ENCODE results near the gene CBX1. TPM values are rescaled to one million over a fixed set of nuclear protein-coding genes. Genes with fewer than 3 reads are reported as not detected.
A peak's percentile ranks its signal among the peaks of the same experiment; 100 is the strongest.
"Not testable (repeated sequence)": the region's sequence is repeated elsewhere in the genome, so short reads cannot be mapped to it uniquely, and the experiment has no call there.

Gene CBX1
- total and polyA plus RNA-seq, 5 donors = 29.2 to 37.9 (median 33.2) TPM

GRCh38 chr17:48072811-48073210 is 28.5 kb downstream of the CBX1 start:
- not testable (repeated sequence) for DNase-seq; ATAC-seq; H3K4me3 ChIP-seq (ENCODE audit: low read length); H3K27ac ChIP-seq (ENCODE audit: low read length); H3K4me1 ChIP-seq (ENCODE audit: control insufficient read depth, insufficient read depth, low read length); H3K27me3 ChIP-seq (ENCODE audit: control insufficient read depth, insufficient read depth); H3K9me3 ChIP-seq (ENCODE audit: control insufficient read depth, low read length)
- intact Hi-C loops (cut with DNase I) = loop anchor here in 2 of 4 donors (1.0 to 5.0 kb wide), 2 partner anchors 46 to 47 kb away; no protein-coding TSS in a partner anchor
- 93% methylated on average over 9 of the region's 9 CpGs for WGBS

- DNase-seq = no peak
- WGBS = 66% methylated on average over 2 of the region's 2 CpGs
- Histone ChIP-seq H3K9me3 (ENCODE audit: control insufficient read depth, low read length) (no peaks in the 10 kb centered on the region), H3K27ac (ENCODE audit: low read length) (no peak overlapping the region), H3K4me3 (ENCODE audit: low read length) (no peak overlapping the region), H3K27me3 (ENCODE audit: control insufficient read depth, insufficient read depth) (no peaks in the 10 kb centered on the region), H3K4me1 (ENCODE audit: control insufficient read depth, insufficient read depth, low read length) (no peaks in the 10 kb centered on the region)
- ATAC-seq = no peak
- intact Hi-C loops (cut with DNase I) = loop anchor here in 1 of 4 donors (5.0 kb wide), 1 partner anchor 44 kb away; no protein-coding TSS in a partner anchor
These were observed 29.6 kb downstream of the CBX1 start for GRCh38 chr17:48071654-48072053.

DNA sequence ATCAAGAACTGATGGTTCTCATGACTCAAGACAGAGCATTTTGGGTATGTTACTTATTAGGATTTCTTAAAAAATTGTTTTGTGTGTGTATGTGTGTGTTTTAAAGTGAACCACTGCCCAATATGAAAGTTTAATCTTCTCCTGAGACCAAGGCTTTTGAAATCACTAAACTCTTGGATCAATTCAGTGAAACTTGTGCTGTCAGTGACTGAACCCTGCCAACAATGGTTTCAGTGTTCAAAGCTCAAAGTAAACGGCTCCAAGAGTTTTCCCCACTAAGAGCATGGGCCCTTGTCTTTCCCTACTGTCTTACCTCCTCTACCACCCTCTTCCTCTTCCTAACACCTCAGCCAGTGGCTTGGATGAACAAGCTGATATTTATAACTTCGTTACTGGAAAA is 31.1 kb downstream of the CBX1 start:
- Histone ChIP-seq H3K4me1 (ENCODE audit: control insufficient read depth, insufficient read depth, low read length) (no peaks in the 10 kb centered on the region), H3K9me3 (ENCODE audit: control insufficient read depth, low read length) (no peaks in the 10 kb centered on the region), H3K27ac (ENCODE audit: low read length) (no peak overlapping the region)

GRCh38 chr17:48068491-48068961 is 32.8 kb downstream of the CBX1 start:
- no peak for ATAC-seq
- 64% methylated on average over 3 of the region's 3 CpGs for WGBS
- no peak overlapping the region for H3K4me3 ChIP-seq (ENCODE audit: low read length)
- peaks cover 8% of the 10 kb centered on the region for H3K4me1 ChIP-seq (ENCODE audit: control insufficient read depth, insufficient read depth, low read length)
- intact Hi-C loops (cut with DNase I) = no loop called here
- H3K27ac ChIP-seq (ENCODE audit: low read length) = peak overlapping the region; percentile 35
- H3K9me3 ChIP-seq (ENCODE audit: control insufficient read depth, low read length) = no peaks in the 10 kb centered on the region
- no peaks in the 10 kb centered on the region for H3K27me3 ChIP-seq (ENCODE audit: control insufficient read depth, insufficient read depth)
- no peak for DNase-seq

More for the DNA sequence above, 31.1 kb downstream of the CBX1 start:
- ATAC-seq (no peak), DNase-seq (no peak)
- H3K4me3 ChIP-seq (ENCODE audit: low read length) = no peak overlapping the region
- WGBS = 32% methylated on average over 2 of the region's 2 CpGs
- H3K27me3 ChIP-seq (ENCODE audit: control insufficient read depth, insufficient read depth) = no peaks in the 10 kb centered on the region
- intact Hi-C loops (cut with DNase I) = loop anchor here in 1 of 4 donors (5.0 kb wide), 1 partner anchor 43 kb away; no protein-coding TSS in a partner anchor

DNA sequence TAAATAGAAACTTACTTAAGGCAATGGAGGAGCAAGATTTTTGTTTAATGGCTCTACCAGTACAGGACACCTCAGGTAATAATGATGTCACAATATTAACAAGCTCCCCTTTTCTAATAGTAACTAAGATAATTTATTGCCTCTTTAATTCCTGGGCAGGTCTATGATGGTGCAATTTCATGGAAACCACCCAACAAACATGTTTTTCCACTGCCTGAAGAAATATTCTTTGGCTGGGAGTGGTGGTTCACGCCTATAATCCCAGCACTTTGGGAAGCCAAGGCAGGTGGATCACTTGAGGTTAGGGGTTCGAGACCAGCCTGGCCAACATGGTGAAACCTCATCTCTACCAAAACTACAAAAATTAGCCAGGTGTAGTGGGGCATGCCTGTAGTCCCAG is 33.5 kb downstream of the CBX1 start:
- H3K4me1 ChIP-seq (ENCODE audit: control insufficient read depth, insufficient read depth, low read length); intact Hi-C loops (cut with DNase I); H3K9me3 ChIP-seq (ENCODE audit: control insufficient read depth, low read length); H3K27ac ChIP-seq (ENCODE audit: low read length); ATAC-seq; DNase-seq; H3K4me3 ChIP-seq (ENCODE audit: low read length); H3K27me3 ChIP-seq (ENCODE audit: control insufficient read depth, insufficient read depth): not testable (repeated sequence)
- WGBS = 89% methylated on average over 2 of the region's 2 CpGs

DNA sequence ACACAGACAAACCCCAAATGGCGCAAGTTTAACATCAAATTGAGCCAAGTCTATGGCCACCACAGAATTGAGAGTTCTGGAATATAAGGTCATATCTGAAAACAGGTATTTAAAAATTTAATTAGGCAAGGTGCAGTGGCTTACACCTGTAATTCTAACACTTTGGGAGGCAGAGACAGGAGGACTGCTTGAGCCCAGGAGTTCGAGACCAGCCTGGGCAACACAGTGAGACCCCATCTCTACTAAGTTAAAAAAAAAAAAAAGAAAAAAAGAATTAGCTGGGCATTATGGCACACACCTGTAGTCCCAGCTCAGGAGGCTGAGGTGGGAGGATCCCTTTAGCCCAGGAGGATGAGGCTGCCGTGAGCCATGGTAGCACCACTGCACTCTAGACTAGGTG is 34.0 kb downstream of the CBX1 start:
- intact Hi-C loops (cut with DNase I) = no loop called here
- ATAC-seq = no peak
- WGBS = 98% methylated on average over 3 of the region's 3 CpGs

DNA sequence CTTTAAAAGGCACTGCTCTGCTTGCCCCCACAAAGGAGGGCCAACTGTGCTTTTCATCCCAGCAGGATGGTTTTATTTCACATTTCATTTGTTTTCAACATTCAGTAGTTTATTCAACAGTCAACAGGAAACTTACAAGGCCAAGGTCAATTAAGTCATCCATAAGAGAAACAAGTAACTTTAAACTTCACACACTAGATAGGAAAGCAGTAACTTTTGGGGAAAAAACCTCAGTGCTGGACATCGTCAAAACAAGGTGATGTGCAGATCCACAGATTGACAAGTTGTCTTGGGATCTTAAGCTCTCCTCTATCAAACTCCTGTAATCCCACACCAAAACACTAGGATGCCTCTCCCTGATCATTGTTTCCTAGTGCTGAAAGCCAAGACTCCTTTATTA is 34.6 kb downstream of the CBX1 start:
- intact Hi-C loops (cut with DNase I) = no loop called here
- peaks cover 8% of the 10 kb centered on the region for H3K4me1 ChIP-seq (ENCODE audit: control insufficient read depth, insufficient read depth, low read length)
- 53% methylated on average over 1 of the region's 1 CpG for WGBS
- ATAC-seq (no peak), DNase-seq (no peak)
- no peaks in the 10 kb centered on the region for H3K9me3 ChIP-seq (ENCODE audit: control insufficient read depth, low read length)
- no peak overlapping the region for H3K27ac ChIP-seq (ENCODE audit: low read length)
- H3K27me3 ChIP-seq (ENCODE audit: control insufficient read depth, insufficient read depth) = no peaks in the 10 kb centered on the region
- no peak overlapping the region for H3K4me3 ChIP-seq (ENCODE audit: low read length)

More for the DNA sequence above, 34.0 kb downstream of the CBX1 start:
- Histone ChIP-seq H3K4me1 (ENCODE audit: control insufficient read depth, insufficient read depth, low read length) (peaks cover 8% of the 10 kb centered on the region), H3K27ac (ENCODE audit: low read length) (no peak overlapping the region), H3K9me3 (ENCODE audit: control insufficient read depth, low read length) (no peaks in the 10 kb centered on the region), H3K27me3 (ENCODE audit: control insufficient read depth, insufficient read depth) (no peaks in the 10 kb centered on the region), H3K4me3 (ENCODE audit: low read length) (no peak overlapping the region)
- no peak for DNase-seq

DNA sequence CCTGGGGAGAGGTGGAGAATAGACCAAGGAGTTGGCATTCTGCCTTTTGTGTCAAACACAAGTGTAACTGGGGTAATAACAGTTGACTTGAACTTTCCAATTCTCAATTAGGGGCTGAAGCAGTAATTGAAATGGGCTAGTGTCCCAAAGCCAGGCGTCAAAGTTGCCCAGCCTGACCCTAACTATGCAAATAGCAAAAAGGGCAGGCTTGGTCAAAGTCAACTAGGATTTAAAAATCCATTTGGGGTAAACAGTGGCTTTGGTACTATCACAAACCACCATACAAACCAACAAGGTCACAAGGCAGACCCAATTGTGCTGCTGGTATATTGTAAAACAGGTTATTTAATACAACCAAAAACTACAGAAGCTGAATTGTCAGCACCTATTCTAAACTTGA is 35.1 kb downstream of the CBX1 start:
- Histone ChIP-seq H3K27me3 (ENCODE audit: control insufficient read depth, insufficient read depth) (no peaks in the 10 kb centered on the region), H3K4me3 (ENCODE audit: low read length) (no peak overlapping the region), H3K4me1 (ENCODE audit: control insufficient read depth, insufficient read depth, low read length) (peaks cover 8% of the 10 kb centered on the region), H3K27ac (ENCODE audit: low read length) (no peak overlapping the region), H3K9me3 (ENCODE audit: control insufficient read depth, low read length) (no peaks in the 10 kb centered on the region)
- intact Hi-C loops (cut with DNase I) = no loop called here
- WGBS = 79% methylated on average over 1 of the region's 1 CpG
- DNase-seq (no peak), ATAC-seq (no peak)

GRCh38 chr17:48064638-48065037 is 36.6 kb downstream of the CBX1 start:
- Histone ChIP-seq H3K9me3 (ENCODE audit: control insufficient read depth, low read length) (no peaks in the 10 kb centered on the region), H3K4me3 (ENCODE audit: low read length) (no peak overlapping the region), H3K27ac (ENCODE audit: low read length) (peak overlapping the region; percentile 49), H3K27me3 (ENCODE audit: control insufficient read depth, insufficient read depth) (no peaks in the 10 kb centered on the region), H3K4me1 (ENCODE audit: control insufficient read depth, insufficient read depth, low read length) (peaks cover 9% of the 10 kb centered on the region)
- 82% methylated on average over 3 of the region's 3 CpGs for WGBS
- intact Hi-C loops (cut with DNase I) = no loop called here
- ATAC-seq (no peak), DNase-seq (no peak)

- Histone ChIP-seq H3K4me1 (ENCODE audit: control insufficient read depth, insufficient read depth, low read length) (peaks cover 15% of the 10 kb centered on the region), H3K4me3 (ENCODE audit: low read length) (no peak overlapping the region), H3K9me3 (ENCODE audit: control insufficient read depth, low read length) (no peaks in the 10 kb centered on the region), H3K27me3 (ENCODE audit: control insufficient read depth, insufficient read depth) (no peaks in the 10 kb centered on the region), H3K27ac (ENCODE audit: low read length) (no peak overlapping the region)
- ATAC-seq (no peak), DNase-seq (no peak)
- intact Hi-C loops (cut with DNase I) = no loop called here
- WGBS = 96% methylated on average over 7 of the region's 7 CpGs
These were observed 39.0 kb downstream of the CBX1 start for GRCh38 chr17:48062273-48062672.

GRCh38 chr17:48060249-48060648 is 41.0 kb downstream of the CBX1 start:
- H3K4me3 ChIP-seq (ENCODE audit: low read length) = no peak overlapping the region
- WGBS = 61% methylated on average over 7 of the region's 7 CpGs
- intact Hi-C loops (cut with DNase I) = no loop called here
- ATAC-seq (no peak), DNase-seq (no peak)
- H3K4me1 ChIP-seq (ENCODE audit: control insufficient read depth, insufficient read depth, low read length) = peaks cover 18% of the 10 kb centered on the region
- H3K9me3 ChIP-seq (ENCODE audit: control insufficient read depth, low read length) = no peaks in the 10 kb centered on the region
- H3K27ac ChIP-seq (ENCODE audit: low read length) = peak overlapping the region; percentile 5
- no peaks in the 10 kb centered on the region for H3K27me3 ChIP-seq (ENCODE audit: control insufficient read depth, insufficient read depth)

DNA sequence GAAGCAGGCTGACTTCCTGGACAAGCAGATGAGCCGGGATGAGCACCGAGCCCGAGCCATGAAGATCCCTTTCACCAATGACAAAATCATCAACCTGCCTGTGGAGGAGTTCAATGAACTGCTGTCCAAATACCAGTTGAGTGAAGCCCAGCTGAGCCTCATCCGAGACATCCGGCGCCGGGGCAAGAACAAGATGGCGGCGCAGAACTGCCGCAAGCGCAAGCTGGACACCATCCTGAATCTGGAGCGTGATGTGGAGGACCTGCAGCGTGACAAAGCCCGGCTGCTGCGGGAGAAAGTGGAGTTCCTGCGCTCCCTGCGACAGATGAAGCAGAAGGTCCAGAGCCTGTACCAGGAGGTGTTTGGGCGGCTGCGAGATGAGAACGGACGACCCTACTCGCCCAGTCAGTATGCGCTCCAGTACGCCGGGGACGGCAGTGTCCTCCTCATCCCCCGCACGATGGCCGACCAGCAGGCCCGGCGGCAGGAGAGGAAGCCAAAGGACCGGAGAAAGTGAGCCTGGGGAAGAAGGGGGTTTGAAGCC is 42.1 kb downstream of the CBX1 start:
- no peaks in the 10 kb centered on the region for H3K27me3 ChIP-seq (ENCODE audit: control insufficient read depth, insufficient read depth)
- H3K27ac ChIP-seq (ENCODE audit: low read length) = no peak overlapping the region
- no peak for ATAC-seq
- H3K9me3 ChIP-seq (ENCODE audit: control insufficient read depth, low read length) = no peaks in the 10 kb centered on the region
- WGBS = 87% methylated on average over 32 of the region's 32 CpGs
- H3K4me1 ChIP-seq (ENCODE audit: control insufficient read depth, insufficient read depth, low read length) = peaks cover 14% of the 10 kb centered on the region
- intact Hi-C loops (cut with DNase I) = no loop called here
- no peak overlapping the region for H3K4me3 ChIP-seq (ENCODE audit: low read length)
- no peak for DNase-seq

Data from right cardiac atrium (tissue), 5 donors.